GM12874 (cell line): ENCODE results near the gene SORCS3.

Experiments
- TF ChIP-seq, protein P1 (sequence below): IDR thresholded peaks from 2 replicates; pipeline ENCODE4 v1.5.1; 2011; ENCODE audit warnings: low read depth, mild to moderate bottlenecking, control low read depth, low read length, moderate library complexity; ENCODE audit not compliant: insufficient read depth

The SORCS3 gene

DNA sequence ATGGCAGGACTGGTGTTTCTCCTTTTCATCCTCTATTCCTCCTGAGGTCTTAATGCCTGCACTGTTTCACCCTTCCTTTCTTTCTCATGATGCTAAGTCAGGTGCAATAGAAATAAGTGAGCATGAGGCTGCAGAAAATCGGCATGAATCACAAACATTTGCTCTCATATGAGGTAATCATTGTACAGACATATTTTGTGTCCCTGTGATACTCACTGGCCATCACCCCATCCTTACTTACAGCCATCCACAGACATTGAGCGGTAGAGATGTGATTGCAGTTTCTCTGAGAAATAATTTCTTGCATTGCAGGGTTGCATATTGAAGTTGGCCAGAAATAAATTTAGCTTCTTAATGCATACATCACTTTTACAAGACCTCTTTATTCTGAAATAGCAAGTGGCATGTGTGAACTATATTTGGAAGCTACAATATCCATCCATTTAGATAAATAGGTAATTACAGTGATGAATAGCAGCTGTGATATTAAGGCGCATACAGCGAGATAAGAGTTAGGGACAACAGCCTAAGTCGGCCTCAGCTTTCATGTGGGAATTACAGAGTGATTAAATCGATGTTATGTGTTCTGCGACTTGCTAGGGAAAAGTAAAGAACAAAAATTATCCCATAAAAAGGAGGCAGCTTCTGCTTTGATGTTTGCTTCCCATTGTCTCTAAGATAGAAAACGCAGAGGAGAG lies 612.6 kb downstream of the SORCS3 start:
- TF ChIP-seq, protein P1, sequence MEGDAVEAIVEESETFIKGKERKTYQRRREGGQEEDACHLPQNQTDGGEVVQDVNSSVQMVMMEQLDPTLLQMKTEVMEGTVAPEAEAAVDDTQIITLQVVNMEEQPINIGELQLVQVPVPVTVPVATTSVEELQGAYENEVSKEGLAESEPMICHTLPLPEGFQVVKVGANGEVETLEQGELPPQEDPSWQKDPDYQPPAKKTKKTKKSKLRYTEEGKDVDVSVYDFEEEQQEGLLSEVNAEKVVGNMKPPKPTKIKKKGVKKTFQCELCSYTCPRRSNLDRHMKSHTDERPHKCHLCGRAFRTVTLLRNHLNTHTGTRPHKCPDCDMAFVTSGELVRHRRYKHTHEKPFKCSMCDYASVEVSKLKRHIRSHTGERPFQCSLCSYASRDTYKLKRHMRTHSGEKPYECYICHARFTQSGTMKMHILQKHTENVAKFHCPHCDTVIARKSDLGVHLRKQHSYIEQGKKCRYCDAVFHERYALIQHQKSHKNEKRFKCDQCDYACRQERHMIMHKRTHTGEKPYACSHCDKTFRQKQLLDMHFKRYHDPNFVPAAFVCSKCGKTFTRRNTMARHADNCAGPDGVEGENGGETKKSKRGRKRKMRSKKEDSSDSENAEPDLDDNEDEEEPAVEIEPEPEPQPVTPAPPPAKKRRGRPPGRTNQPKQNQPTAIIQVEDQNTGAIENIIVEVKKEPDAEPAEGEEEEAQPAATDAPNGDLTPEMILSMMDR, result no peak

- TF ChIP-seq, protein P1, result no peak
Observed at GRCh38 chr10:105258036-105258673, 617.1 kb downstream of the SORCS3 start.

DNA sequence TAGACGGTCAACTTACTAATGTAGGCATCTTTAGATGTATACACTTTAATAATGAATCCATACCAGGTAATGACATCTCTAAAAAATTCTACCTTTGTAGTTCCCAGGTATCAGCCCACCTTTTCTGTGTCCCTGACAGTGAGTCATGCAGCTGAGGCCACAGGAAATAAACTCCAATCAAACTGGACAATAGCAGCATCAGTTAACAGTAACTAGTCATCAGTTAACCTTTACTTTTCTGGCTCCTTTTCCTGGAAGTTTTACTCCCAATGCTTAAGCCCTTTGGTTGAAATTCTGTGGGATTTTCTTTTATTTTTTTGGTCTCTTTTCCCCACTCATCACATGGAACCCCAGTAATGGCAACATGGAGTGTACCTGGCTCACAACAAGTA lies 617.6 kb downstream of the SORCS3 start:
- TF ChIP-seq, protein P1, result no peak

- TF ChIP-seq, protein P1, result no peak
Observed at GRCh38 chr10:105259201-105259600, 618.1 kb downstream of the SORCS3 start.

DNA sequence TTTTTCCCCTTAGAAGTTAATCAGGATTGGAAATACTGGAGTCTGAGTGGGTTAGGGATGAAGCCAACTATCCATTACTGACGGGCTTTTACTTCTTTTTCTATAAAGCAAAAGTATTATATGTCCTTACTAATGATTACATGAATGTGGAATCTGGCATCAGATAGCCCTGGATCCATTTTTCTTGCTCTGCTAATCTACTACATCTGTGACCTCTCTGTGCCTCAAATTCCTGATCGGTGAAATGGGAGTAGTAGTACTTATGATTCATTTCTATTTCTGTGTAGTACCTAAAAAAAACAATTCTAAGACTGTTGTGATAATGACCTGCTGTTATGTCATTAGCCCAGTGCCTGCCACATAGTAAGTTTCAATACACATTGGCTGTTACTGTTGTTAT lies 621.6 kb downstream of the SORCS3 start:
- TF ChIP-seq, protein P1, result no peak

DNA sequence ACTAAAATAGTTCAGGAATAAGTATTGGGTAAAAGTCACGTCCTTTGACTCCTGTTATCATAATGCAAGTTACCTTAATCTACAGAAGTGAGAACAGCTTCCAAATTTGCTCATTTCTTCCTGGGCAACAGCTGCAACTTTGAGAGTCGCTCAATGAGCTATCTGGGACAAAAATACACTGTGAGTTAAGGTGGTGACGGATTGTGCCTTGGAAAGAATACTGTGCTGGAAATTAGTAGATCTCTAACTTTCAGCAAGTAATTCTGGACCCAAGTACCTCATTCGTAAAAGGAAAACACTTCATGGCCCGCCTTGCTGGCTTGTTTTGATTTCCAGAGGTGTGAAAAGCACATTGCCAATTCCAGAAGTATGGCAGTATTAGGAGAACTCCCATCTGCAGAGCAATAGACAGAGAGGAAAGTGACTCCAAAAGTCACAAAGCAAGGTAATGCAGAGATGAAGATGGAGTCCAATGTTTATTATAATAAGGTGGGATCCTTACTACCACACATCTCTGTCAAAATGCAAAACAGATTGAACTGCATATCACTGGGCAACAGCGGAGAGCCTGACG lies 626.0 kb downstream of the SORCS3 start:
- TF ChIP-seq, protein P1, result no peak

GRCh38 chr10:105268961-105269360 lies 627.9 kb downstream of the SORCS3 start:
- TF ChIP-seq, protein P1, result no peak
